Panc1 (cell line): ENCODE measurements around the gene ZNF664. TPM values are rescaled to one million over a fixed set of nuclear protein-coding genes. Genes with fewer than 3 reads are reported as not detected.

Source experiments
- ATAC-seq: fragments of 200-7000 bp; cut with Tn5 transposase; 2 replicates; pipeline ENCODE4 v1.9.1; 2020; ENCODE audit warnings: mild to moderate bottlenecking, moderate library complexity
- BruUV-seq: library from RNA; stranded (reverse); fragments of 400-500 nt; replicated peaks from 2 replicates; lab custom pipeline; 2021; lab: Mats Ljungman, UMichigan
- CTCF ChIA-PET: fragments of 300-600 bp; sonication (Branson Sonifier 250); formaldehyde crosslinking; loops from one replicate; lab custom pipeline; 2022; ENCODE audit warnings: antibody characterized with exemption; lab: Charles Lee
- POLR2A ChIA-PET: fragments of 300-600 bp; sonication (Branson Sonifier 250); formaldehyde crosslinking; loops from one replicate; lab custom pipeline; 2022; ENCODE audit warnings: antibody characterized with exemption; lab: Charles Lee
- DNase-seq: peaks from one replicate; pipeline ENCODE4 v3.0.0-alpha.2; 2010; ENCODE audit warnings: low read depth, low spot score
- H3K27ac ChIP-seq: 2 replicates; pipeline ENCODE4 v1.5.1; 2011; ENCODE audit warnings: mild to moderate bottlenecking, low read length, inconsistent platforms
- H3K27me3 ChIP-seq: fragments of 200-500 bp; sonication (Bioruptor generic); 2 replicates; pipeline ENCODE4 v1.6.0; 2014; ENCODE audit warnings: low read length, inconsistent platforms; ENCODE audit not compliant: control insufficient read depth, insufficient read depth
- H3K36me3 ChIP-seq: fragments of 200-500 bp; sonication (Bioruptor generic); 2 replicates; pipeline ENCODE4 v1.5.1; 2014; ENCODE audit warnings: inconsistent platforms, mild to moderate bottlenecking, low read length, moderate library complexity; ENCODE audit not compliant: control insufficient read depth, insufficient read depth
- H3K4me1 ChIP-seq: 2 replicates; pipeline ENCODE4 v1.5.1; 2011; ENCODE audit warnings: inconsistent platforms, mild to moderate bottlenecking, low read length, moderate library complexity; ENCODE audit not compliant: control insufficient read depth, insufficient read depth
- H3K4me3 ChIP-seq, 2 experiments: 2 replicates each; pipeline ENCODE4 v1.5.1; 2011 to 2012; ENCODE audit warnings: low read depth in 2 of 2, low read length in 2 of 2, mild to moderate bottlenecking in 2 of 2, inconsistent platforms in 1 of 2, moderate library complexity in 1 of 2
- H3K9me3 ChIP-seq: fragments of 200-500 bp; sonication (Bioruptor generic); 2 replicates; pipeline ENCODE4 v1.5.1; 2014; ENCODE audit warnings: low read depth, mild to moderate bottlenecking, inconsistent platforms, low read length, moderate library complexity; ENCODE audit not compliant: control insufficient read depth, insufficient read depth
- CTCF ChIP-seq: fragments of 450-650 bp; IDR thresholded peaks from 2 replicates; pipeline ENCODE4 v1.5.1; 2017; ENCODE audit warnings: mild to moderate bottlenecking
- POLR2AphosphoS5 ChIP-seq: IDR thresholded peaks from 2 replicates; pipeline ENCODE4 v1.6.1; 2012; ENCODE audit warnings: mild to moderate bottlenecking, low read depth, low read length, moderate library complexity
- REST ChIP-seq, 2 experiments: IDR thresholded peaks; 2 replicates each; pipeline ENCODE4 v1.6.1; 2011 to 2012; ENCODE audit warnings: low read depth in 2 of 2, control low read depth in 1 of 2, low read length in 1 of 2, mild to moderate bottlenecking in 1 of 2, moderate library complexity in 1 of 2; ENCODE audit not compliant: insufficient read depth in 1 of 2
- SIN3A ChIP-seq: IDR thresholded peaks from 2 replicates; pipeline ENCODE4 v1.6.1; 2012; ENCODE audit warnings: low read depth, mild to moderate bottlenecking, low read length, moderate library complexity, borderline replicate concordance; ENCODE audit not compliant: insufficient read depth
- TCF7L2 ChIP-seq: IDR thresholded peaks from 2 replicates; pipeline ENCODE4 v1.6.1; 2011; ENCODE audit warnings: mild to moderate bottlenecking, low read depth, low read length, inconsistent platforms
- in situ Hi-C: cut with HindIII; loops from 2 replicates; pipeline ENCODE4 v1.10.0; 2016; ENCODE audit warnings: low sequenced_read_pairs, low pct_unique_long_range_greater_than_20kb
- intact Hi-C: fragments of 100-400 bp; cut with micrococcal nuclease; formaldehyde crosslinking; loops from one replicate; pipeline ENCODE4 v1.10.0; 2022; ENCODE audit not compliant: unreplicated experiment
- total RNA-seq: library from RNA; stranded (reverse); gene quantifications from one replicate; pipeline ENCODE4 v1.2.1, GENCODE V29; 2021; ENCODE audit not compliant: unreplicated experiment

ZNF664 gene
- total RNA-seq, 1 experiment from 2014 or later: 115 TPM

GRCh38 chr12:124034297-124034696 lies 61.3 kb downstream of the ZNF664 start:
- BruUV-seq: no TSS peak

GRCh38 chr12:124035163-124035562 lies 62.1 kb downstream of the ZNF664 start:
- DNase-seq: no peak
- intact Hi-C loops: loop anchor here (5.0 kb wide), 1 partner anchor 737 kb away; no protein-coding TSS in a partner anchor
- no peak overlapping the region for H3K4me3 ChIP-seq
- TF ChIP-seq REST (IDR thresholded peaks at IDR 0.05; ENCODE audit: insufficient read depth in 1 of 2, low read depth in 2 of 2, low read length in 1 of 2) (no peak), SIN3A (no peak), TCF7L2 (no peak), POLR2AphosphoS5 (no peak), CTCF (no peak)
- BruUV-seq: no TSS peak
- ATAC-seq: no peak
- H3K36me3 ChIP-seq: no peaks in the 10 kb centered on the region
- no peaks in the 10 kb centered on the region for H3K9me3 ChIP-seq
- no peak overlapping the region for H3K27ac ChIP-seq
- ChIA-PET POLR2A (no interaction called here), CTCF (interaction anchor here (0.5 to 0.6 kb wide), 2 partner anchors 153 to 962 kb away, joined by 3 to 5 read pairs; no protein-coding TSS in a partner anchor)
- in situ Hi-C loops: no loop called here
- H3K27me3 ChIP-seq: no peaks in the 10 kb centered on the region
- peaks cover 4% of the 10 kb centered on the region for H3K4me1 ChIP-seq

More at GRCh38 chr12:124034297-124034696, 61.3 kb downstream of the ZNF664 start:
- no peak overlapping the region for H3K4me3 ChIP-seq
- H3K36me3 ChIP-seq: no peaks in the 10 kb centered on the region
- H3K27me3 ChIP-seq: no peaks in the 10 kb centered on the region
- in situ Hi-C loops (no loop called here), intact Hi-C loops (no loop called here)
- TF ChIP-seq CTCF (peak; percentile 33), TCF7L2 (no peak)
- peaks cover 4% of the 10 kb centered on the region for H3K4me1 ChIP-seq
- no peaks in the 10 kb centered on the region for H3K9me3 ChIP-seq
- POLR2A ChIA-PET: no interaction called here
- ATAC-seq (no peak), DNase-seq (no peak)
- CTCF ChIA-PET: no interaction called here
- no peak overlapping the region for H3K27ac ChIP-seq
